Body of pancreas (tissue), 4 donors: ENCODE results near the gene ZNF513.

Experiments used
- POLR2A ChIP-seq, 3 donors: fragments of 450-650 bp; IDR thresholded peaks; one replicate each; pipeline ENCODE4 v1.6.1; 2016; ENCODE audit warnings: antibody characterized with exemption in 3 of 3, mild to moderate bottlenecking in 2 of 3
- TF ChIP-seq, protein P1 (sequence below), 7 experiments: fragments of 450-650 bp in 4 of 7; fragments of 200-600 bp in 3 of 7; sonication (generic) in 3 of 7; IDR thresholded peaks; one replicate each; pipeline ENCODE4 v1.5.1; 2016 to 2019; ENCODE audit warnings: antibody characterized with exemption in 7 of 7

- TF ChIP-seq, protein P1, sequence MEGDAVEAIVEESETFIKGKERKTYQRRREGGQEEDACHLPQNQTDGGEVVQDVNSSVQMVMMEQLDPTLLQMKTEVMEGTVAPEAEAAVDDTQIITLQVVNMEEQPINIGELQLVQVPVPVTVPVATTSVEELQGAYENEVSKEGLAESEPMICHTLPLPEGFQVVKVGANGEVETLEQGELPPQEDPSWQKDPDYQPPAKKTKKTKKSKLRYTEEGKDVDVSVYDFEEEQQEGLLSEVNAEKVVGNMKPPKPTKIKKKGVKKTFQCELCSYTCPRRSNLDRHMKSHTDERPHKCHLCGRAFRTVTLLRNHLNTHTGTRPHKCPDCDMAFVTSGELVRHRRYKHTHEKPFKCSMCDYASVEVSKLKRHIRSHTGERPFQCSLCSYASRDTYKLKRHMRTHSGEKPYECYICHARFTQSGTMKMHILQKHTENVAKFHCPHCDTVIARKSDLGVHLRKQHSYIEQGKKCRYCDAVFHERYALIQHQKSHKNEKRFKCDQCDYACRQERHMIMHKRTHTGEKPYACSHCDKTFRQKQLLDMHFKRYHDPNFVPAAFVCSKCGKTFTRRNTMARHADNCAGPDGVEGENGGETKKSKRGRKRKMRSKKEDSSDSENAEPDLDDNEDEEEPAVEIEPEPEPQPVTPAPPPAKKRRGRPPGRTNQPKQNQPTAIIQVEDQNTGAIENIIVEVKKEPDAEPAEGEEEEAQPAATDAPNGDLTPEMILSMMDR (IDR thresholded peaks at IDR 0.05), result no peak
- no peak for TF ChIP-seq POLR2A (IDR thresholded peaks at IDR 0.05)
Observed at GRCh38 chr2:27354597-27354927, 26.0 kb downstream of the ZNF513 start.
